ENCODE results near the gene PPIL4.
A peak's percentile ranks its signal among the peaks of the same experiment; 100 is the strongest.

The PPIL4 gene, protein sequence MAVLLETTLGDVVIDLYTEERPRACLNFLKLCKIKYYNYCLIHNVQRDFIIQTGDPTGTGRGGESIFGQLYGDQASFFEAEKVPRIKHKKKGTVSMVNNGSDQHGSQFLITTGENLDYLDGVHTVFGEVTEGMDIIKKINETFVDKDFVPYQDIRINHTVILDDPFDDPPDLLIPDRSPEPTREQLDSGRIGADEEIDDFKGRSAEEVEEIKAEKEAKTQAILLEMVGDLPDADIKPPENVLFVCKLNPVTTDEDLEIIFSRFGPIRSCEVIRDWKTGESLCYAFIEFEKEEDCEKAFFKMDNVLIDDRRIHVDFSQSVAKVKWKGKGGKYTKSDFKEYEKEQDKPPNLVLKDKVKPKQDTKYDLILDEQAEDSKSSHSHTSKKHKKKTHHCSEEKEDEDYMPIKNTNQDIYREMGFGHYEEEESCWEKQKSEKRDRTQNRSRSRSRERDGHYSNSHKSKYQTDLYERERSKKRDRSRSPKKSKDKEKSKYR

DNA sequence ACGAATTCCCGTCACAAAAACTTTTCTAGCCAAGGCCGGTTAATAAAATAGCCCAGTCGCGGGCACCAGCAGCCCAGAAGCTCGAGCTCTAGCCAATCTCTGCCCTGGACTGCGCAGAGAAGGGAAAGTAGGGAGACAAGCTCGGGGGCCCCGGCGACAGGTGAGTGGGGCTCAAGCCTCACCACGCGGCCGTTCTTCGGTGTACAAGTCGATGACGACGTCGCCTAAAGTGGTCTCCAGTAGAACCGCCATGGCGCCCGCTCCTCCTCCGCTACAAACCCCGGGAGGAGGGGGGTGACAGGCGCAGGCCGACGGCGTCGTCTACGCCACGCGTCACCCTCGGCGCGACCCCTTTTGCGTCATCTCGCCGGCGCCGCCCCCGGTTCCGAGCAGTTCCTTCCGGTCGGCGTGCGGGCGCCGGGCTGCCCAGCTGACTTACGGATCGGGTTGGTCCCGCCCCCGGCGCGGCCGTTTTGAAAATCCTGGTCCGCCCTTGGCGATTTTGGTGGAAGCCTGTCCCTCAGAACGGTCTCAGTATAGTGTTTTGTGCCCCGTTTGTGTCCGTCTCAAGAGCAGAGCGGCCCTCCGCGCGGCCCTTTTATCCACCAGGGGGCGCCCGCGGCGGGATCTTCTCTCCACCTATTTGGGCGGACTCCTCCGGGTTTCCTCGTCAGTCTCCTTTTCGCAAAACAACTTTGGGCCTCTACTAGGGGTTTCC, at the start of gene PPIL4:
Gene PPIL4, minus strand, starts transcription at position 290 of the 718 bp plus-strand sequence. Its CDS starts 38 bp downstream, at position 252.
- Histone ChIP-seq H3K36me3 (ENCODE audit: control insufficient read depth, insufficient read depth, low read length) (no peaks in the 10 kb centered on the region), H3K4me3 (ENCODE audit: low read length) (peak within 1 kb of the TSS; percentile 93), H3K27ac (ENCODE audit: low read depth, low read length) (peak within 1 kb of the TSS; percentile 97), H3K27me3 (ENCODE audit: control insufficient read depth, insufficient read depth, low read length) (no peaks in the 10 kb centered on the region), H3K9ac (ENCODE audit: low read length) (peak within 1 kb of the TSS; percentile 98), H3K4me1 (ENCODE audit: control insufficient read depth, insufficient read depth, low read length) (peaks cover 14% of the 10 kb centered on the region)

DNA sequence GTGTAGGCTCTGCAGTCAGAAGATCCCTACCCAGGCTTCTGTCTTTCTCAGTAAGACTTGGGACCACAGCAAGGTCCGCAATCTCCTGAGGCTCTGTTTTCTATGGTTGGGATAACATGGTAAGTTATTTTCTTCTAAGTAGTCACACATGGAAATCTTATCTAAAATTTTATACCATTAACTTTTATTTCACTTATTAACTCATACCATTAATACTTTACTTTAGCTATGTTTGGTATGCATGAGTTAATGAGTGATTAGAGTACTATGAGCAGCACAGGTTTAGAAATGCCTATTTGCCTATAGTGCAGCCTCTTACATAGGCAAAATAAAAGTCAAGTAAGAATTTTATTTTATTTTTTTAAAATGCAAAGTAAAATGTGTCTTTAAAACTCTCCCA, 47.6 kb upstream of the PPIL4 start:
- Histone ChIP-seq H3K9ac (ENCODE audit: low read length) (no peak overlapping the region), H3K36me3 (ENCODE audit: control insufficient read depth, insufficient read depth, low read length) (peaks cover 10% of the 10 kb centered on the region), H3K4me3 (ENCODE audit: low read length) (no peak overlapping the region), H3K27me3 (ENCODE audit: control insufficient read depth, insufficient read depth, low read length) (no peaks in the 10 kb centered on the region), H3K4me1 (ENCODE audit: control insufficient read depth, insufficient read depth, low read length) (no peaks in the 10 kb centered on the region), H3K27ac (ENCODE audit: low read depth, low read length) (no peak overlapping the region)

DNA sequence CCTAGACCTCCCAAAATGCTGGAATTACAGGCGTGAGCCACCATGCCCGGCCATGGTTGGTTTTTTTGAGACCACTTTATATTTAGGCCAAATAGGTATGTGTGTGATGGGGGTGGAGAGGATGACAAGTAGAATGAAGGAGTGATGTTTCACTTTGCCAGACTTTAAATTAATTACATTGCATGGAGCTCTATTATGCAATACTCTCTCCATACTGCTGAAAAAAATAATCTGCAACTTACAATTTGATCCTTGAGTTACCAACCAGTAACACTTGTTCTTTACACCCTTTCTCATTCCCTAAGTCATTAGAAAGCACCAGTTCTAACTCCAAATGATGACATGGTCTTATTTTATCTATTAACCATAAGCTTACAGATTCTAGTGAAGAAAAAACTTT, 47.1 kb upstream of the PPIL4 start:
- Histone ChIP-seq H3K4me3 (ENCODE audit: low read length) (no peak overlapping the region), H3K27ac (ENCODE audit: low read depth, low read length) (no peak overlapping the region), H3K27me3 (ENCODE audit: control insufficient read depth, insufficient read depth, low read length) (no peaks in the 10 kb centered on the region), H3K9ac (ENCODE audit: low read length) (no peak overlapping the region), H3K4me1 (ENCODE audit: control insufficient read depth, insufficient read depth, low read length) (no peaks in the 10 kb centered on the region), H3K36me3 (ENCODE audit: control insufficient read depth, insufficient read depth, low read length) (peaks cover 10% of the 10 kb centered on the region)

DNA sequence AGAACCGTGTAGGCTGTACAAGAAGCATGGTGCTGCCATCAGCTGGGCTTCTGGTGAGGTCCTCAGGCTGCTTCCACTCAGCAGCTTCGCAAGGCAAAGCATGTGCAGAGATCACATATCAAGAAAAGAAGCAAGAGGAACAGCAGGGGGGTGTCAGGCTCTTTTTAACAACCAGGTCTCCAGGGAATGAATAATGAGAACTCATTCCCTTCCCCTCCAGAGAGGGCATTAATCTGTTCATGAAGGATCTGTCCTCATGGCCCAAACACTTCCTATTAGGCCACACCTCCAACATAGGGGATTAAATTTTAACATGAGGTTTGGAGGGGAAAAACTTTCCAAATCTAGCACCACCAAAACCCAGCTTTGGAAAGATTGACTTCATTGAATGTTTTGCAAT, 40.3 kb upstream of the PPIL4 start:
- Histone ChIP-seq H3K27me3 (ENCODE audit: control insufficient read depth, insufficient read depth, low read length) (no peaks in the 10 kb centered on the region), H3K36me3 (ENCODE audit: control insufficient read depth, insufficient read depth, low read length) (peaks cover 10% of the 10 kb centered on the region), H3K27ac (ENCODE audit: low read depth, low read length) (no peak overlapping the region), H3K9ac (ENCODE audit: low read length) (no peak overlapping the region), H3K4me3 (ENCODE audit: low read length) (no peak overlapping the region), H3K4me1 (ENCODE audit: control insufficient read depth, insufficient read depth, low read length) (no peaks in the 10 kb centered on the region)

DNA sequence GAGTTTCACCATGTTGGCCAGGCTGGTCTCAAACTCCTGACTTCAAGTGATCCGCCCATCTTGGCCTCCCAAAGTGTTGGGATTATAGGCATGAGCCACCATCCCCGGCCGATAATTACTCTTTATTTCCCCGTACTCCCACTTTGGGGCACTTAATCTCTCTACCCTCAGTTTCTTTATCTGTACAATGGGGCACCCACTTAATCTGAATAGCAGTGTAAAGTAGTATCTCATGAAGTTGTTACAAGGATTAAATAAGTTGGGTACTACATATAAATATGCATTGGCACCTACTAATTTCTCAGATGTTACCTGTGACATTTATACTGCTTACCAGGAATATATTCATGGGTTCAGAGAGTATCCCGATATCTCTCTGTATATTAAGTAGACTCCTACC, 35.5 kb upstream of the PPIL4 start:
- no peak overlapping the region for H3K27ac ChIP-seq (ENCODE audit: low read depth, low read length)
- H3K4me1 ChIP-seq (ENCODE audit: control insufficient read depth, insufficient read depth, low read length) = no peaks in the 10 kb centered on the region
- H3K9ac ChIP-seq (ENCODE audit: low read length) = no peak overlapping the region
- no peaks in the 10 kb centered on the region for H3K27me3 ChIP-seq (ENCODE audit: control insufficient read depth, insufficient read depth, low read length)
- H3K4me3 ChIP-seq (ENCODE audit: low read length) = no peak overlapping the region
- H3K36me3 ChIP-seq (ENCODE audit: control insufficient read depth, insufficient read depth, low read length) = peaks cover 16% of the 10 kb centered on the region

DNA sequence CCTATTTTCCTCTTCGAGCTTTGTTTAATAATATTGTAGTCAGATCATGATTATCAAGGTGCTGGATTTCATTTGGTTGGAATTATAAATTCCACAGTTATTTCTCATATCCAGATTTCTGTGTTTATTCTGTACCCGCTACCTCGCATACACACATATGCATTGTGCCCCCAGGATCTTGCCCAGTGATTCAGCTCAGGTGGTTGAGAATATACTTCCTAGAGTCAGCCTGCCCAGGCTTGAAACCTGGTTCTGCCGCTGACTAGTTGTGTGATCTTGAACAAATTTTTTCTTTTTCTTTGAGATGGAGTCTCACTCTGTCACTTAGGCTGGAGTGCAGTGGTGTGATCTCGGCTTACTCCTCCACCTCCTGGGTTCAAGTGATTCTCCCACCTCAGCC, 35.0 kb upstream of the PPIL4 start:
- no peaks in the 10 kb centered on the region for H3K4me1 ChIP-seq (ENCODE audit: control insufficient read depth, insufficient read depth, low read length)
- no peak overlapping the region for H3K9ac ChIP-seq (ENCODE audit: low read length)
- H3K27ac ChIP-seq (ENCODE audit: low read depth, low read length) = no peak overlapping the region
- H3K27me3 ChIP-seq (ENCODE audit: control insufficient read depth, insufficient read depth, low read length) = no peaks in the 10 kb centered on the region
- H3K4me3 ChIP-seq (ENCODE audit: low read length) = no peak overlapping the region
- peaks cover 16% of the 10 kb centered on the region for H3K36me3 ChIP-seq (ENCODE audit: control insufficient read depth, insufficient read depth, low read length)

DNA sequence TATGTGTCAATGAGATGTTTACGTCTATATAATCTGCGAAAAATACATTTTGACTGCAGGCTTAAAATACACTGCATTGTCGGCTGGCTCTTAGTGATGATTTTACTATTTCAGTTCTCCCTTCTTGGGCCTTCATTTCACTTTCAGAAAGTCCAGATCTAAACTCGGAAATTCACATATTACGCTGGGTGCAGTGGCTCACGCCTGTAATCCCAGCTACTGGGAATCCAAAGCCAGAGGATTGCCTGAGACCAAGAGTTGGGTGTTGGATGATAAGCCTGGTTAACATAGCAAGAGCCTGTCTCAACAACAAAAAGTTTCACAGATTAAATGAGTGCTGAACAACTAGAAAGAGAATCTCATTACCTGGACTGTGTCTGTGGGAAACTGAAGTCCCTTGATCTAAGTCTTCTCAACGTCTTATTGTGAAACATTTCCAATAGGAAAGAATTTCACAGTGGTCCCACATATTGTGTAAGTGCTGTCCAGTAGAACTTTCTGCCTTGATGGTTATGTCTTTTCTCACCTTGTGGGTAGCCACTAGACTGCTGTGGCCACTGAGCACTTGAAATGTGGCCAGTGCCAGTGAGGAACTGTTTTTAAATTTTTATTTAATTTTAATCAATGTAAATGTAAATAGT, 22.2 kb upstream of the PPIL4 start:
- no peaks in the 10 kb centered on the region for H3K4me1 ChIP-seq (ENCODE audit: control insufficient read depth, insufficient read depth, low read length)
- H3K36me3 ChIP-seq (ENCODE audit: control insufficient read depth, insufficient read depth, low read length) = no peaks in the 10 kb centered on the region
- H3K27me3 ChIP-seq (ENCODE audit: control insufficient read depth, insufficient read depth, low read length) = no peaks in the 10 kb centered on the region
- H3K27ac ChIP-seq (ENCODE audit: low read depth, low read length) = no peak overlapping the region
- no peak overlapping the region for H3K4me3 ChIP-seq (ENCODE audit: low read length)
- H3K9ac ChIP-seq (ENCODE audit: low read length) = no peak overlapping the region

DNA sequence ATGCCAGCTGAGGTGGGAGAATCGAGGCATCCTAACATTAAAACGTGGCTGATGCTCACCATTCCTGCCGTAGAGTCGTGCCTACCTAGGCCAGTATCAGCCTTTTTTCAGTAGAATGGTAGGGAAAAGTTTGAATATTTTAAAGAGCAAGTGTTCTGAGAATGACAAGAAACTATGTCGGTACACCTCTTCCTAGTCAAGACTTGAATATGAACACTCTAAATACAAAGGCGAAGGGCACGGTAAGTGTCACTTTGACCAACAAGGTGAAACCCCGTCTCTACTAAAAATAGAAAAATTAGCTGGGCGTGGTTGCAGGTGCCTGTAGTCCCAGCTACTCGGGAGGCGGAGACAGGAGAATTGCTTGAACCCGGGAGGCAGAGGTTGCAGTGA, 21.3 kb upstream of the PPIL4 start:
- H3K36me3 ChIP-seq (ENCODE audit: control insufficient read depth, insufficient read depth, low read length) = no peaks in the 10 kb centered on the region
- H3K4me1 ChIP-seq (ENCODE audit: control insufficient read depth, insufficient read depth, low read length) = no peaks in the 10 kb centered on the region
- H3K27ac ChIP-seq (ENCODE audit: low read depth, low read length) = peak overlapping the region; percentile 81
- no peak overlapping the region for H3K9ac ChIP-seq (ENCODE audit: low read length)
- H3K27me3 ChIP-seq (ENCODE audit: control insufficient read depth, insufficient read depth, low read length) = no peaks in the 10 kb centered on the region
- H3K4me3 ChIP-seq (ENCODE audit: low read length) = peak overlapping the region; percentile 91

DNA sequence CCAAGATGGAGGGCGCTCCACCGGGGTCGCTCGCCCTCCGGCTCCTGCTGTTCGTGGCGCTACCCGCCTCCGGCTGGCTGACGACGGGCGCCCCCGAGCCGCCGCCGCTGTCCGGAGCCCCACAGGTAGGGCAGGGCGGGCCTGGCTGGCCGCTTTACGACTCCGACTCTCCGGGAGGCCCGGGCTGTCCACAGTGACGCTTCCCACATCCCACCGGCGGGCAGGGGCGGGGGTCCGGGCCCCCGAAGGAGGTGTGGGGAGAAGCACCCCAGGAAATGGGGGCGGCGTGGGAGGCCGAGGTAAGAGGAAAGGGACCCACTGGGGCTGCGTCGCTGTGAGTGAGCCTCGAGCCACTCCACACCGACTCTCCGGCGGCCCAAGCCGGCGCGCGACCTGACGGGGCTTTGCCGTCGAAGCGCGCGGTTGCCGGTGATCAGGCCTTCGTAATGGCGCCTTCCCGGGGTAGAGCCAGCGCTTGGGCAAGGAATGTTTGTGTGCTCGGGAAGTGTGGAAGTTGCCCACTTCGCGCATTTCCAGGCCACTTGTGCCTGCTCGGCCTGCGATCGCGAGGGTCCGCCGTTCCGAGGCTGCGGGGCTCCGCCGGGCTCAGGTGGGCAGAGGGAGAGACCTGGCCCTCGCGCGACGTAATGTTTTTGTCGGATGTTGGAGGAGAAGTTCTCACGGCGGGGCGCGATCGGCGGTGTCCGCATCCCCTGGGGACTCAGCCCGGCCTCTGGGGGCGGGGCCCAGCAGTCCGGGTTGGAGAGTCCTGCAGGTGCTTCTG, 20.8 kb upstream of the PPIL4 start:
- Histone ChIP-seq H3K9ac (ENCODE audit: low read length) (peak overlapping the region; percentile 95), H3K36me3 (ENCODE audit: control insufficient read depth, insufficient read depth, low read length) (no peaks in the 10 kb centered on the region), H3K27me3 (ENCODE audit: control insufficient read depth, insufficient read depth, low read length) (no peaks in the 10 kb centered on the region), H3K4me1 (ENCODE audit: control insufficient read depth, insufficient read depth, low read length) (no peaks in the 10 kb centered on the region), H3K4me3 (ENCODE audit: low read length) (peak overlapping the region; percentile 91), H3K27ac (ENCODE audit: low read depth, low read length) (peak overlapping the region; percentile 81)

DNA sequence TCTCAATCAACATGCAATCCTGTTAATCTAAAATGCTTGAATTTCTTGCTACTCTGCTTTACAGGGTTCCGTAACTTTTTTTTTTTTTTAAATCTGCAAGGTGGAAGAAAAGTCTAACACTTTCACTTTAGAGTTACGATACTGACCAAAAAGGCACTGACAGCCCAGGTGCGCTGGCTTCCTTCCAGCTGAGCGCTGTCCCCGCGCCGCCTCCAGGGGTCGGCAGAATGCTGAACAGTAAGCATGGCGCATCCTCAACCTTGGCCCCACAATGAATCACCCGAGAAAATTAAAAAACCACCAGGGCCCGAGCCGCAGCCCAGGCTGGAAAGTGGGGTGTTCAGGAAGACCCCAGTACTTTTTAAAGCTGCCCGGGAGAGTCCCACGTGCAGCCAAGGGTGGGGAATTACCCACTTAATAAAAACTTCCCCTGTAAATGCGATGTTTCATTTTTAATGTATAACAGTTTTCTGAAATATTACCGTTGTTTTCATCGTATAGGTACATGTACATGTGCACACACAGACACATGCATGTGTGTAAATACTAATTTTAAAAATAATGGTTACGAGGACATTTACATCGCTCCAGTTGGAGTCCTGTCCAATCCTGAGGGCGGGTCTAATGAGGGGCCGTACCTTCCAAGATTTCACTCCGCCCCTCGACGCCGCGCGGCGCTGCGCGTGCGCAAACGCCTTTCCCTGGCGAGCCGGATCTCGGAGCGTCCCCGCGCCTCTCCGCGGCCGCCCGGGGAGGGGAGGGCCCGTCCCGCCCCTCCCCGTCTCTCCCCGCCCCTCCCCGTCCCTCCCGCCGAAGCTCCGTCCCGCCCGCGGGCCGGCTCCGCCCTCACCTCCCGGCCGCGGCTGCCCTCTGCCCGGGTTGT, 19.9 kb upstream of the PPIL4 start, which contains the start of gene GINM1:
Gene GINM1, plus strand, starts transcription at position 849 of the 883 bp plus-strand sequence. CDS start 40 bp downstream, outside the sequence.
- peak within 1 kb of the TSS; percentile 91 for H3K4me3 ChIP-seq (ENCODE audit: low read length)
- peak within 1 kb of the TSS; percentile 95 for H3K9ac ChIP-seq (ENCODE audit: low read length)
- no peaks in the 10 kb centered on the region for H3K36me3 ChIP-seq (ENCODE audit: control insufficient read depth, insufficient read depth, low read length)
- no peaks in the 10 kb centered on the region for H3K4me1 ChIP-seq (ENCODE audit: control insufficient read depth, insufficient read depth, low read length)
- peak within 1 kb of the TSS; percentile 81 for H3K27ac ChIP-seq (ENCODE audit: low read depth, low read length)
- no peaks in the 10 kb centered on the region for H3K27me3 ChIP-seq (ENCODE audit: control insufficient read depth, insufficient read depth, low read length)

DNA sequence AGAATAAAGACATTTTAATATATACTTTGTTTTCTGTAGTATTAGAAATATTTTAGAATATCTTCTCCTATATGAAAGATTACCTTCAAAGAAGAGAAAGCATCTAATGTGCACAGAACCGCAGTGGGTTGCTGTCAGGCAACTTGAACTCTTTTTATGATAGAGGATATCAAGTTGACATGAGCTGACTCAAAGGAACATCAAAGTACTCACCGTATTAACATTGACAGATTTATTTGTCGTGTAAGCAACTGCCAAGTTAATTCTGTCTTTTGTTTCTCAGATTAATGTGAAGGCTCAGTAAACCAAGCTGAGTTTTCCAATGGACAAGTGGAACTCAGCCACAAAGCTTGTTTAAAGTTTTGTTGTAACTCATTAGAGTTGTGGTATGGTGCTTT, 18.1 kb upstream of the PPIL4 start:
- Histone ChIP-seq H3K4me1 (ENCODE audit: control insufficient read depth, insufficient read depth, low read length) (no peaks in the 10 kb centered on the region), H3K36me3 (ENCODE audit: control insufficient read depth, insufficient read depth, low read length) (no peaks in the 10 kb centered on the region), H3K27ac (ENCODE audit: low read depth, low read length) (no peak overlapping the region), H3K4me3 (ENCODE audit: low read length) (no peak overlapping the region), H3K27me3 (ENCODE audit: control insufficient read depth, insufficient read depth, low read length) (no peaks in the 10 kb centered on the region), H3K9ac (ENCODE audit: low read length) (no peak overlapping the region)
